Heart left ventricle (tissue), 16 donors: ENCODE results near the gene ROBO1. TPM values are rescaled to one million over a fixed set of nuclear protein-coding genes. Genes with fewer than 3 reads are reported as not detected.

Source experiments
- ATAC-seq, 4 donors: fragments of 200-7000 bp; cut with Tn5 transposase; one replicate each; pipeline ENCODE4 v1.9.1; 2020 to 2022; ENCODE audit warnings: moderate library complexity in 4 of 4, mild to moderate bottlenecking in 3 of 4, moderate number of reproducible peaks in 1 of 4
- DNase-seq, 5 donors: peaks; one replicate each; pipeline ENCODE4 v3.0.0-alpha.2; 2020
- H3K27ac ChIP-seq, 12 donors: fragments of 200-600 bp; sonication (generic) in 4 of 12; one replicate each; pipeline versions ENCODE4 v1.5.0 to v1.8.0; 2016 to 2022; ENCODE audit warnings: mild to moderate bottlenecking in 2 of 12
- H3K27me3 ChIP-seq, 9 donors: fragments of 200-600 bp; sonication (generic) in 2 of 9; one replicate each; pipeline versions ENCODE4 v1.5.1 to v1.8.0; 2016 to 2022; ENCODE audit warnings: mild to moderate bottlenecking in 3 of 9
- H3K36me3 ChIP-seq, 9 donors: fragments of 200-600 bp; sonication (generic) in 2 of 9; one replicate each; pipeline versions ENCODE4 v1.5.0 to v1.8.0; 2018 to 2022; ENCODE audit warnings: mild to moderate bottlenecking in 2 of 9
- H3K4me1 ChIP-seq, 12 donors: fragments of 200-600 bp; sonication (generic) in 4 of 12; one replicate each; pipeline versions ENCODE4 v1.5.0 to v1.8.0; 2016 to 2022; ENCODE audit warnings: mild to moderate bottlenecking in 3 of 12
- H3K4me3 ChIP-seq, 12 donors: fragments of 200-600 bp; sonication (generic) in 4 of 12; one replicate each; pipeline versions ENCODE4 v1.5.0 to v1.8.0; 2017 to 2022; ENCODE audit warnings: mild to moderate bottlenecking in 9 of 12, moderate library complexity in 4 of 12
- H3K9me3 ChIP-seq, 12 donors: fragments of 200-600 bp; sonication (generic) in 4 of 12; one replicate each; pipeline versions ENCODE4 v1.5.0 to v1.8.0; 2016 to 2022; ENCODE audit warnings: mild to moderate bottlenecking in 1 of 12
- POLR2A ChIP-seq, 2 donors: fragments of 450-650 bp; IDR thresholded peaks; one replicate each; pipeline ENCODE4 v1.6.1; 2017; ENCODE audit warnings: antibody characterized with exemption in 2 of 2, mild to moderate bottlenecking in 2 of 2, moderate library complexity in 2 of 2
- WGBS, 4 donors: extraction: QIAGEN DNeasy Blood & Tissue Kit in 2 of 4; methylation state at CpG; one replicate each; pipeline versions ENCODE4 v1.1.5 to v1.1.7; 2013 to 2018; 5-methylcytosine and 5-hydroxymethylcytosine counted together
- intact Hi-C, 10 donors: fragments of 100-400 bp; cut with DNase I; formaldehyde crosslinking; loops; one replicate each; pipeline versions ENCODE4 v1.11.1 to v1.14.2; 2022
- polyA plus RNA-seq, 2 donors: library from polyadenylated mRNA; stranded (reverse); fragments of 200-250 nt; gene quantifications; one replicate each; pipeline ENCODE4 v1.2.3, GENCODE V29; 2013
- total RNA-seq, 9 donors: library from RNA; depleted of rRNA in 2 of 9; stranded (reverse); fragments of >200 nt in 2 of 9; fragmentation: NEBNext Ultra II Directional in 3 of 9; extraction: Animal tissue kit (Norgen Biotek cat#: 25700) in 3 of 9; gene quantifications; one replicate each; pipeline versions ENCODE4 v1.1.0 to v1.2.4, GENCODE V29; 2016 to 2023
- TF ChIP-seq, protein P1 (sequence below), 12 donors: fragments of 200-600 bp; sonication (generic) in 4 of 12; IDR thresholded peaks; one replicate each; pipeline versions ENCODE4 v1.5.0 to v1.8.0; 2018 to 2022; ENCODE audit warnings: antibody characterized with exemption in 12 of 12, mild to moderate bottlenecking in 5 of 12
- donor health status: ischemic (EF 13 %, LVEDD 7.1; RV severe dilation, severe dysfunction).
- donor health status: healthy with polysubstance abuse.
- donor health status: DM: no; HTN: yes; CAD: no.
- donor health status: DM: no; HTN: no; CAD: no.
- donor health status: ischemic (EF 25% LVEDD 6.9; RV normal size, moderate dysfunction).
- donor health status: ischemic (EF 25% LVEDD 5.7; RV mildly dilated, moderate dysfunction).
- donor health status: healthy.
- donor health status: DM: yes; HTN: yes; CAD: no.
- donor health status: ischemic (EF 35%, LVEDD 5.7; RV mildly dilated, moderate dysfunction).
- donor health status: nonischemic (EF 11% LVEDD 7.7; RV severe dilation, severe dysfunction).
- donor health status: DM: yes; HTN: yes; CAD: no.
- donor health status: PGD.
- donor health status: ischemic (EF 29% LVEDD 5.4; RV normal size, mild dysfunction).
- donor health status: nonischemic (EF 23%, LVEDD 6.1; RV moderate dilation, normal function).

The ROBO1 gene
- total and polyA plus RNA-seq, 11 donors = 1.4 to 14.8 (median 5.7) TPM

DNA sequence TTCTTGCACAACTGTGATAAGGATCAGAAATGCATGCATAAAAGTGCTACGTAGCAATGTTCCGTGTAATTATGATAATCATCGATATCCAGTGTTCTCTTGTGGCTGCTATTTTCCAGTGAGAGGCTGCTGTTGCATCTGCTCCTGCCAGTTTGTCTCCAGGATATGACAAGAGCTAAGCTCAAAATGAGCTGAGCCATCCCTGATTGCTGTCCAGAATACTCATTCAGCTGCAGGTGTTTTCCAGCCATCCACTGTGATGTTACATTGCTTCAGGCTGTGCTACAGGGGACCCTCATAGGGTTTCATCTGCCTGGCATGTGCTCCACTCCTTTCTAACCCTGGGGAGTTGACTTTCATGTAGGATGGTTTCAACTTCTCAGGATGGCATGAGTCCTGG, 976.0 kb downstream of the ROBO1 start:
- Histone ChIP-seq H3K4me1 (no peaks in the 10 kb centered on the region), H3K27me3 (no peaks in the 10 kb centered on the region), H3K4me3 (no peak overlapping the region), H3K27ac (no peak overlapping the region), H3K9me3 (no peaks in the 10 kb centered on the region), H3K36me3 (no peaks in the 10 kb centered on the region)
- DNase-seq (no peak), ATAC-seq (no peak)
- TF ChIP-seq, protein P1, sequence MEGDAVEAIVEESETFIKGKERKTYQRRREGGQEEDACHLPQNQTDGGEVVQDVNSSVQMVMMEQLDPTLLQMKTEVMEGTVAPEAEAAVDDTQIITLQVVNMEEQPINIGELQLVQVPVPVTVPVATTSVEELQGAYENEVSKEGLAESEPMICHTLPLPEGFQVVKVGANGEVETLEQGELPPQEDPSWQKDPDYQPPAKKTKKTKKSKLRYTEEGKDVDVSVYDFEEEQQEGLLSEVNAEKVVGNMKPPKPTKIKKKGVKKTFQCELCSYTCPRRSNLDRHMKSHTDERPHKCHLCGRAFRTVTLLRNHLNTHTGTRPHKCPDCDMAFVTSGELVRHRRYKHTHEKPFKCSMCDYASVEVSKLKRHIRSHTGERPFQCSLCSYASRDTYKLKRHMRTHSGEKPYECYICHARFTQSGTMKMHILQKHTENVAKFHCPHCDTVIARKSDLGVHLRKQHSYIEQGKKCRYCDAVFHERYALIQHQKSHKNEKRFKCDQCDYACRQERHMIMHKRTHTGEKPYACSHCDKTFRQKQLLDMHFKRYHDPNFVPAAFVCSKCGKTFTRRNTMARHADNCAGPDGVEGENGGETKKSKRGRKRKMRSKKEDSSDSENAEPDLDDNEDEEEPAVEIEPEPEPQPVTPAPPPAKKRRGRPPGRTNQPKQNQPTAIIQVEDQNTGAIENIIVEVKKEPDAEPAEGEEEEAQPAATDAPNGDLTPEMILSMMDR (IDR thresholded peaks at IDR 0.05) = no peak
- TF ChIP-seq POLR2A (IDR thresholded peaks at IDR 0.05) = no peak
- 54 to 69% (median 60%) methylated on average over 3 of the region's 3 CpGs for WGBS, 4 donors
- intact Hi-C loops = no loop called here

DNA sequence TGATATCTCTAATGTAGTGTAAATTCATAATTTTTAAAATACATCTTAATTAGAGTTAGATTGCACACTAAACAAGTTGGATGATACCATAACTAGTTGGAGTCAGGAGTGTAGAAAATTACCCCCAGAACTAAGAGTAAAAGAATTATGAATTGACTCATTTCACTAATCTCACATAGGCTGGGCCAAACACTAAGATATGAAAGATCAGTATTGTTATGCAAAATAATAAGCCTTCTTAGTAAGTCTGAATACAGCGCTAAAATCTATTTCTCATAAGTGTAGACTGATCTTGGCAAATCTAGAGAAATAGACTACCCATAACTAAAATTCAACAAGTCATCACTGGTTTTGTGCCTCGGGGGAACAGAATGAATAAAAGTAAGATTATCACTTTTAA, 979.0 kb downstream of the ROBO1 start:
- Histone ChIP-seq H3K4me1 (no peaks in the 10 kb centered on the region), H3K27me3 (no peaks in the 10 kb centered on the region), H3K9me3 (no peaks in the 10 kb centered on the region), H3K36me3 (no peaks in the 10 kb centered on the region), H3K27ac (no peak overlapping the region), H3K4me3 (no peak overlapping the region)
- ATAC-seq (no peak), DNase-seq (no peak)
- TF ChIP-seq, protein P1 (IDR thresholded peaks at IDR 0.05) = no peak
- WGBS, 4 donors = 89 to 96% (median 91%) methylated on average over 2 of the region's 2 CpGs
- intact Hi-C loops = no loop called here

- 68 to 92% (median 86%) methylated on average over 1 of the region's 1 CpG for WGBS, 4 donors
- Histone ChIP-seq H3K9me3 (peaks cover 0 to 3% (median 0%) of the 10 kb centered on the region in 12 donors), H3K4me1 (no peaks in the 10 kb centered on the region), H3K4me3 (no peak overlapping the region), H3K27ac (no peak overlapping the region), H3K27me3 (no peaks in the 10 kb centered on the region), H3K36me3 (no peaks in the 10 kb centered on the region)
- ATAC-seq (no peak), DNase-seq (no peak)
- intact Hi-C loops = no loop called here
- TF ChIP-seq, protein P1 (IDR thresholded peaks at IDR 0.05) = no peak
- no peak for TF ChIP-seq POLR2A (IDR thresholded peaks at IDR 0.05)
These were observed 982.8 kb downstream of the ROBO1 start for GRCh38 chr3:78785004-78785403.

- peaks cover 0 to 10% (median 0%) of the 10 kb centered on the region in 12 donors for H3K9me3 ChIP-seq
- no peaks in the 10 kb centered on the region for H3K4me1 ChIP-seq
- H3K27me3 ChIP-seq = no peaks in the 10 kb centered on the region
- ATAC-seq (no peak), DNase-seq (no peak)
- intact Hi-C loops = no loop called here
- H3K27ac ChIP-seq = no peak overlapping the region
- no peaks in the 10 kb centered on the region for H3K36me3 ChIP-seq
- no peak for TF ChIP-seq POLR2A (IDR thresholded peaks at IDR 0.05)
- TF ChIP-seq, protein P1 (IDR thresholded peaks at IDR 0.05) = no peak
- no peak overlapping the region for H3K4me3 ChIP-seq
These were observed 986.4 kb downstream of the ROBO1 start for GRCh38 chr3:78781351-78781750.
